NCI-H1436 (cell line): Measurements from ENCODE around the gene CLOCK.

Source experiments
- DNase-seq: peaks from one replicate; lab custom pipeline; 2025; lab: John Stamatoyannopoulos, UW

The CLOCK gene

GRCh38 chr4:55543858-55544257 is 2.9 kb downstream of the CLOCK start:
- DNase-seq = no peak

DNA sequence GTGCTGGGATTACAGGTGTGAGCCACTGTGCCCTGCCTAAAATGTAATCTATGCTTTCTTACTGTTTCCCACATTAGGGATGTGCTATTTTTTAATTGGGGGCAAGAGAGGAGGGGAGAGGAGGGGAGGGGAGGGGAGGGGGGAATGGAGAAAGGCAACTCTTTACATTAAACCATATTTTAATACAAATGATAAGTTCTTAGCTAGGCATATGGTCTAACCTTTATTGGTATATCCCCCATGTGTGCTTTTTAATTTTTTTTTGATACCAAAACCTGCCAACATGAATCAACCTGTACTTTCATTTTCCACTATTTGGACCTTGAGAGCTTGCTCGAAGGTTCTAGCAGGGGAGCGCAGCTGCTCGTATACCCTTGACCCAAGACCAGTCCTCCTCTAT is 6.4 kb downstream of the CLOCK start:
- no peak for DNase-seq

DNA sequence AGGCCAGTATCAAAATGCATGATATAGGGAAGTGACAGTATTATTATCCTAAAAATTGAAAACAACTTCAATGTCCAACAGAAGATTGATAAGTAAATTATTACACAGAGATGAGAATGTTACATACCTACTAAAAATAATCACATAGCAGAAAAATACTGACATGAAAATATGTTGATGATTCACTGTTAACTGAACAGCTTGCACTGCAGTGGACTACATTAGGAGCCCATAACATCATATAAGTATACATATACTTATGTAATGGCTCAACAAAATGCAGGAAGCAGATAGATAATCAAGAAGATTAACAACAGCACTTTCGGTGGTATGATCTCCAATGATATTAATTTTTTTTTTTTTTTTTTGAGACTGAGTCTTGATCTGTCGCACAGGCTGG is 7.1 kb downstream of the CLOCK start:
- no peak for DNase-seq

GRCh38 chr4:55538531-55538930 is 8.2 kb downstream of the CLOCK start:
- no peak for DNase-seq

GRCh38 chr4:55534306-55534705 is 12.4 kb downstream of the CLOCK start:
- no peak for DNase-seq

- no peak for DNase-seq
Observed at GRCh38 chr4:55530691-55531090, 16.0 kb downstream of the CLOCK start.

- DNase-seq = no peak
Observed at GRCh38 chr4:55530167-55530566, 16.5 kb downstream of the CLOCK start.

GRCh38 chr4:55528491-55528890 is 18.2 kb downstream of the CLOCK start:
- no peak for DNase-seq

DNA sequence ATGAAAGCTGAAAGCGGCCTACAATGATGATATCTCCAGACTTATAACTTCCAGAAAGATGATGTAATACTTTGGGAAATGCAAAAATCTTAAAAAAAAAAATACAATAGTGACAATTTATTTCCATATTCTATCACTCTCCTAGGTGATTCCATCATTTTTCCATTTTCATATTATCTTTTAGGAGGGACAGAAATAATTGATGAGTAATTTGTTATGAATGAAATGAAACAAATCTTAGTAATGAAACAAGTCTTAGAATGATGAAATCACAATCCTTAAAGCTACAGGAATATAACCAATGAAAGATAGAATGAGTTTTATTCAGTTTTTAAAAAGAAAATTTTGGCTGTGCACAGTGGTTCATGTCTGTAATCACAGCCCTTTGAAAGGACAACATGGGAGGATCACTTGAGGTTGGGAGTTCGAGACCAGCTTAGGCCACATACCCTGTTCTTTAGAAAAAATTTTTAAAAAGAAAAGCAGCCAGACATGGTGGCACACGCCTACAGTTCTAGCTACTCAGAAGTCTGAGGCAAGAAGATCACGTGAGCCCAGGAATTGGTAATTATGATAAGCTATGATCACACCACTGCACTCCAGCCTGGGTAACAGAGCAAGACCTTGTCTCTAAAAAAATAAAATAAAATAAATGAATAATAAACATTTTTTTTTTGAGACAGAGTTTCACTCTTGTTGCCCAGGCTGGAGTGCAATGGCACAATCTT is 21.7 kb downstream of the CLOCK start:
- DNase-seq = no peak

- no peak for DNase-seq
Observed at GRCh38 chr4:55518442-55518841, 28.3 kb downstream of the CLOCK start.

- DNase-seq = no peak
Observed at GRCh38 chr4:55517526-55518229, 29.0 kb downstream of the CLOCK start.

- DNase-seq = no peak
Observed at GRCh38 chr4:55512922-55513571, 33.7 kb downstream of the CLOCK start.

DNA sequence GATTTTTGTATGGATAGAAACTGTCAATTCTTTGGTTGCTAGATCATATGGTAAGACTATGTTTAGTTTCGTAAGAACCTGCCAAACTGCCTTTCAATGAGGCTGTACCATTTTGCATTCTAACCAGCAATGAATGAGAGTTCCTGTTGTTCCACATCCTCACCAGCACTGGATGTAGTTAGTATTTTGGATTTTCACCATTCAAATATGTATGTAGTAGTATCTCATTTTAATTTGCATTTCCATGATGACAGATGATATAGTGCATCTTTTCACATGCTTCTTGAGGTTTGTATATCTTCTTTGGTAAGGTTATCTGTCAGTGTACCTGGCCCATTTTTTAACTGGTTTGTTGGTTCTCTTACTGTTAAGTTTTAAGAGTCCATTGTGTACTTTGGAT is 34.6 kb downstream of the CLOCK start:
- no peak for DNase-seq

- DNase-seq = no peak
Observed at GRCh38 chr4:55510685-55511084, 36.0 kb downstream of the CLOCK start.

DNA sequence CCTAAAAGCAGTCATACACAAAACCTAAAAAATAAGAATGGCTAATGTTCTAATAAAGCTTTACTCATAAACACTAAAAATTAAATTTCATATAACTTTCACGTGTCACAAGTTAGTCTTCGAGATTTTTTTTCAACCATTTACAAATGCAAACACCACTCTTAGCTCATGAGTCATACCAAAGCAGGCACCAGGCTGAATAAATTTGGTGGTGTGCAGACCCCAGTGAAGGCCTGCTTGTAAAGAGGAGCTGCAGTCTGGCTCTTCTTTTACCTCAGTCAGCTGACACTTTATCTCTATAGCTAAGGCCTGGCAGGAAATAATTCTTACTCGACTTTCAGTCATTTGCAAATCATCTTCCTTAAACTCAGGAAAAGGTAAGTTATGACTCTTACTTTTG is 37.4 kb downstream of the CLOCK start:
- no peak for DNase-seq

- DNase-seq = no peak
Observed at GRCh38 chr4:55507612-55508011, 39.1 kb downstream of the CLOCK start.

DNA sequence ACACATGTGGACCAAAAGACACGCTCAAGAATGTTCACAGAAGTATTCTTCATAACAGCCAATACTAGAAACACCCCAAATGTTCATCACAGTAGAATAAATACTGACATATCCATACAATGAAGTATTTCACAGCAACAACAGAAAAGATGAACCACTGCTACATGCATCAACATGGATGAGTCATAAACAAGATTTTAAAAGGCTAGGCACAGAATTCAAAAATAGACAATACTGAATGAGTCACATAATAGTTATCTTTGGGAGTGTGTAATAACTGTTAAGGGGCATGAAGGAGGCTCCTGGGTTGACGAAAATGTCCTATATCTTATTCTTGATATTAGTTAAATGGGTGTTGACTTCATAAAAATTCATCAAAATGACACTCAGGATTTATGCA is 43.5 kb downstream of the CLOCK start:
- no peak for DNase-seq

DNA sequence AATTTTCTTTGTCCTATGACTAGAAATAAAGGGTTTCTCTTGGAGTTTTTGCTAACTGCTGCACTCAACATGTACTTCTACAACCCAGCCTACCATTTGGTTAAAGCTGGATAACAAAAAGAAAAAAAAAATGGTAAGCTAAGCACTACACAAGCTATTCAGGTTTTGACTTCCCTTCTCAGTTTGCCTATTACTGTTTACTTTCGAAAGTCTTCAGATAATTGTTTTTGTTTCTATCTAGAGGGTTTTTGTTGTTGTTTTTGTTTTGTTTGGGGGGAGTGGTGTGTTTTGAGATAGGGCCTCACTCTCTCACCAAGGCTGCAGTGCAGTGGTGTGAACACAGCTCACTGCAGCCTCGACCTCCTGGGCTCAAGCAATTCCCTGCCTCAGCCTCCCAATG is 46.6 kb downstream of the CLOCK start:
- DNase-seq = no peak

- no peak for DNase-seq
Observed at GRCh38 chr4:55499495-55499894, 47.2 kb downstream of the CLOCK start.

DNA sequence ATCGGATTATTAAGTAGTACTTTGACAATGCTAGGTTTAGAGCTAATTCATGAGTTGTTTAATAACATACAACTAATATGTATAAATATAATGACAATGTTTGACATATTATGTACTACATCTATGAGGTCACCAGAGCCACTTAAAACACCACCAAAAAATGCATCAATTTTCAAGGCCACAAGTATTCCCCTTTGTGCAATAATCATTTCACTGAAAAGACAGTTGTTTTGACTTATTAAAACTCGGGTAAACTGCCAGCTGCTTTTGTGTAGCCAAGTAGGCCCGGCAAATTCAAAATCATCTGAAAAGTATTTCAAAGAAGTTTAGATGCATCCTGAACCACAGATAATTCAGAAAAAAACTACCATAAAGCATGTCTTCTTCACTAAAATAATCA is 48.7 kb downstream of the CLOCK start:
- DNase-seq = no peak

GRCh38 chr4:55491486-55491885 is 55.2 kb downstream of the CLOCK start:
- DNase-seq = no peak

- no peak for DNase-seq
Observed at GRCh38 chr4:55488716-55489115, 58.0 kb downstream of the CLOCK start.

GRCh38 chr4:55485821-55486220 is 60.9 kb downstream of the CLOCK start:
- DNase-seq = no peak
